GM21423 (cell line): ENCODE measurements around the gene TDRD1.

Source experiments
- ATAC-seq: cut with Tn5 transposase; IDR thresholded peaks from one replicate; pipeline ENCODE4 v1.9.1; 2021; ENCODE audit warnings: mild to moderate bottlenecking, moderate library complexity; ENCODE audit not compliant: unreplicated experiment

The TDRD1 gene

DNA sequence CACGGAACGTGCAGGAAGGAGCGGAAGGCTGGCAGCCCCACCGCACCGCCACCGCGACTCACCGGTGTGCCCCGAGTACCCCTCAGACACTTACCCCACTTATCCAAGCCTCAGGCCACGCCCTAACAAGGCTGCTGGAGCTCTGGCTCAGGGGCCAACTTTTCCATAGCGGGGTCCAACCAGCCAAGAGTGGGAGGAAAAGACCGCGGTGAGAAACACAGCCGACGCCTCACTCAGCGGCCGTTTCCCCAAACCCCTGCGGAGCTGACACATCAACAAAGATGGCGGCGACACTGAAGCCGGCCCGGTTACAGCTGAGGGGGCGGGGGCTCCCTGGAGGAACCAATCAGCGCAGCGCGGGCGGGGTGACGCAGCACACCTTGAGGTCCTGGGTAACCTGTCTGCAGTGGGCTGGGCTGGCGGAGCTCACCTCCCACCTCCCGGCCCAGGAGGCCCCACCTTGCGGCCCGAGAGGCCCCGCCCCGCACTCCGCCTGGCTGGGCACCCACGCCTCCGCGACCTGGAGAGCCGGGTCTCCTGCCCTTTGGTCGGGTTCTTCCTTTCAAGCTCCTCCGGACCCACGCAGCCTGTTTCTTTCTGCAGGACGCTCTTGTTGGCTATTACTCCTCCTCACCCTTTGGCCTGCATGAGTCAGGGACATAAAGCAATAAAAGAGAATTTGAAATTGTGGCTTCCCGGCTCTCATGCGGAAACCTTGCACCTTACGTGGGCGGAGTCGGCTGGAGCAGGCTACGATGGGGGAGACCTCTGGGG, 5.0 kb upstream of the TDRD1 start, which contains the start of gene CCDC186:
Gene CCDC186, minus strand, starts transcription at position 283 of the 774 bp plus-strand sequence. CDS start 10,935 bp downstream, outside the sequence.
- ATAC-seq, result peak; percentile 99

- ATAC-seq, result peak; percentile 3
Measured at GRCh38 chr10:114174695-114175188, 4.4 kb upstream of the TDRD1 start.

- ATAC-seq, result no peak
Measured at GRCh38 chr10:114175667-114176066, 3.5 kb upstream of the TDRD1 start.

DNA sequence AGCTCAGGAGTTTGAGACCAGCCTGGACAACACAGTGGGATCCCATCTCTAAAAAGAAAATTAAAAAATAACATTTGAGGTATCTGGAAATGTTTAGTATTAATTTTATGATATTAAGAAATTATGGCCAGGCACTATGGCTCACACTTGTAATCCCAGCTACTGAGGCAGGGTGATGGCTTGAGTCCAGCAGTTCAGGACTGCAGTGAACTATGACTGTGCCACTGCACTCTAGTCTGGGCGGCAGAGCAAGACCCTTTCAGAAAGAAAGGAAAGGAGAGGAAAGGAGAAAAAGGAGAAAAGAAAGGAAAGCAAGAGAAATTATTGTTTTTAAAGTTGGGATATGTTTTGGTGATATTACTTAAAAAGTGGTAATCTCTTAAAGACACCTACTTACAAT, 2.6 kb upstream of the TDRD1 start:
- no peak for ATAC-seq

GRCh38 chr10:114179747-114180146, 594 bp downstream of the TDRD1 start:
- ATAC-seq, result no peak

DNA sequence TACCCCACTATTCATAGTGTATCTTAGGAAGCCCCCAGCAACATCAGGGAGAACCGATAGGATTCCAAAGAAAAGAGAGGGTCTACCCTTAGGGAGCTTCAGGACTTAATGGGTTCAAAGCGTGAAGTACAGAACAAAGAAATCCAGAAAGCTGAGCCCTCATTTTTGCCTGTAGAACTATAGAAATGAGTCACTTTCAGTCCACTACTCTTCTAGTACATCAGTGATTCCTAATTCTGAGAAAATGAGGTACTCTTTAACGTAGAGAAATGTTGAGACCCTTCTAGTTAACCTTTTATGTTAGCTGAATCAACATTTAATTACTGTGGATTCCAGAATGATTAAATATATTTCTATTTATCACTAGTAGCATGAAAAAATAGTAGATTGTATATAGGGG, 1.8 kb downstream of the TDRD1 start:
- no peak for ATAC-seq

- ATAC-seq, result no peak
Measured at GRCh38 chr10:114181971-114182370, 2.8 kb downstream of the TDRD1 start.

GRCh38 chr10:114183563-114183962, 4.4 kb downstream of the TDRD1 start:
- no peak for ATAC-seq

GRCh38 chr10:114184276-114184675, 5.1 kb downstream of the TDRD1 start:
- ATAC-seq, result no peak

GRCh38 chr10:114188001-114188400, 8.8 kb downstream of the TDRD1 start:
- ATAC-seq, result peak; percentile 70

DNA sequence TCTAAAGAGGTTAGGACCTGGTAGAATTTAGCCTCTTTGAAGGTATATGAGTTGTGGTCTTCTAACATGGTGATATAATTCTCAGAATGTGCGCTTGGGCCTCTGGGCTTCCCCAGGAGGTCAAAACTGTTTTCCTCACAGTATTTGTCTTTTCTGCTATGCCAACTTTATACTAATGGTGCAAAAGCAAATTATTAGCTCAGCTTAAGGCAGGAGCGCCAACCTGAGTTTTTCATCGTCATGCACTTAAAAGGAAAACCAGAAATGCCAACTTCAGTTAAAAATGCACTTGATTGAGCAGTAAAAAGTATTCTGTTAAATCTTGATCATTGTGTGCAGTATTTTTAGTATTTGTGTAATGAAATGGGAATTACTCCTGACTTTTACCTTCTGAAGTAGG, 9.7 kb downstream of the TDRD1 start:
- no peak for ATAC-seq

DNA sequence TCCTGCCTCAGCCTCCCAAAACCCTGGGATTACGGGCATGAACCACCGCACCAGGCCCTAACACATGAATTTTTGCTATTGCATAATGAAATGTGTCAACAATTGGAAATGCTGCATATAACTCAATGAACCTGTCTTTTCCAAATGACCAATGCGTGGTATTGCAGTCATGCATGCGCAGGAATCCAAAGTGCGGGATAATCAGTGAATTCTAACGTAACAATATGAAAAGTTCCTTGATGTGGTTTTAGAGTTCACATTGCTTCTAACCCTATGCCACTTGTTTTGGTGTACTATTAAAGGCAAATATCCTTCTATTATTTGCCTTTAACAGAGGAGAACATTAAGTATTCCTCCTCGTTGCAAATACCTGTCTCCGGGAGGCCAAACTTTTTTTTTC, 10.5 kb downstream of the TDRD1 start:
- ATAC-seq, result no peak

DNA sequence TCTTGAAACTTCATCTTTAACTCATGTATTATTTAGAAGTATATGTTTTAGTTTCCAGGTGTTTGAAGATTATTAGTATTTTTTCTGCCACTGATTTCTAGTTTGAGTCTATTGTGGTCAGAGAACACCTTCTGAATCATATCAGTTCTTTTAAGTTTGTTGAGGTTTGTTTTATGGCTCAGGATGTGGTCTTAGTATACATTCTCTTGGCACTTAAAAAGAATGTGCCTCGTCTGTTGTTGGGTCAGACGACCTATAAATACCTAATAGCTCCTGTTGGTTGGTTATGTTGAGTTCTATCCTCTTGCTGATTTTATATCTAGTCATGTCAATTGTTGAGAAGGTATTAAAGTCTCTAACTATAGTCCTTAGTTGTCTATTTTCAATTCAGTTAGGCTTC, 15.9 kb downstream of the TDRD1 start:
- peak; percentile 90 for ATAC-seq

DNA sequence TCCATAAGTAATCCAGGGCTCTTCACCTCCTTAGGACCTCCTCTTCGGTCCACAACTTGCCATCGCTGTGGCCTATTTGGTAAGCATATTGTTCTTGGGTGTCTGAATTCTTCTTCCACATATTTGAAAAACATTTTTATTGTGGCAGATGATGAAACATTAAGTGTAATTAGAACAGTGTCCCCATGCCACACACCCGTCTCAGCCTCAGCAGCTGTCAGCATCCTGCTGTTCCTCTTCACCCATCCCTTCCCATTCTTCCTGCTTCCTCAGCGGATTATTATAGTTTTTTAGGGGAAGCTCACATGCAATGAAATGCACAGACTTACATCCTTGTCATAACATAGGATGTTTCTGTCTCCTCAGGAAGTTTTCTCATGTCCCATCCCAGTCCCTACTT, 20.1 kb downstream of the TDRD1 start:
- ATAC-seq, result no peak

- ATAC-seq, result no peak
Measured at GRCh38 chr10:114202812-114203211, 23.7 kb downstream of the TDRD1 start.

DNA sequence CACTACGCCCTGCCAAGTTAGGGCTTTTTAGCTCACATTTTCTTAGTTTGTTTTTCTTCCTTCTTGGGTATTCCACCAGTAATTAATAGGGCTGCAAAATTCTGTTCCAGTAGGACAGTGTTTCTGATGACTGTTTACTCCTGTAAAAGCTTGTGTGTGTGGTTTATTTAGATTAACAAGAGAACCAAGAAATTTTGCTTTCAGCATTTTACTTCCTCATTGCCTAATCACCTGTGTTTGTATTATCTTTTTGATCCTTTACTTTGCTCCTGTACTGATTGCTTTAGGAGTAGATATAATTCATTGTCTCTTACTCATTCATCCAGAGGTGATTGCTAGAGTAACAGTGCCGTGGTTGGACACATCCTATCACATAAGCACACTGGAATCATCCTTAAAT, 27.7 kb downstream of the TDRD1 start:
- ATAC-seq, result no peak

GRCh38 chr10:114207349-114207748, 28.2 kb downstream of the TDRD1 start:
- ATAC-seq, result no peak

DNA sequence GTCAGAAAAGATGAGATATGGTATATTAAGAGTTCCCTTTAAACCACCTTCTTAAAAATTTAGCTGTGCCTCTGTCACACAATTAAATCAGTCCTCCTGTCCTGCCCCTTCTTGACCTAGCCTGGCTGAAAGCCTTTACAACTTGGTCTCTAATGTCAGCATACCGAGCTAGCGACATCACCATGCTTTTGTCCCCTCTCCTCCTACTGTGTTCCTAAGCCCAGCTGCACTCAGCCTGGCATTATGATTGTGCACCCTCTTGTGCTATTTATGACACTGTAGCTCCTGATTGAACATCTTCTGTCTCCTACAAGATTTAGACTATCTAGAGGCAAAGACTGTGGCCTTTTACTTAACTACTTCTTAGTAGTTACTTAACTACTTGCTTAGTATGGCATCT, 29.2 kb downstream of the TDRD1 start:
- no peak for ATAC-seq

GRCh38 chr10:114212153-114212552, 33.0 kb downstream of the TDRD1 start:
- ATAC-seq, result no peak

DNA sequence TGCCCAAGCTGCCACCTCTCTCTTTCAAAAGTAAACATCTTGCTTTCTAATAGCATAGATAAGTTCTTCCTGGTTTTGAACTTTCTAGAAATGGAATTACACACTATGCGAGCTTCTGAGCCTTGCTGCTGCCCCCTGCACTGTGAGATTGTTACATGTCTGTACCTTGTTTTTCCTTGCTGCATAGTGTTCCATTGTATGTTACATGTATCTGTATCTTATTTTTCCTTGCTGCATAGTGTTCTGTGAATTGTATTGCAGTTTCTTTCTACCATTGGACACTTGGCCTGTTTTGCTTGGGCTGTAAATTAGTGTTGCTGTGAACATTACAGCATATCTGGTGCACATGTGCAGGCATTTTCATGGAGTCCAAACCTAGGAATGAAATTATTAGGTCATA, 35.9 kb downstream of the TDRD1 start:
- no peak for ATAC-seq

DNA sequence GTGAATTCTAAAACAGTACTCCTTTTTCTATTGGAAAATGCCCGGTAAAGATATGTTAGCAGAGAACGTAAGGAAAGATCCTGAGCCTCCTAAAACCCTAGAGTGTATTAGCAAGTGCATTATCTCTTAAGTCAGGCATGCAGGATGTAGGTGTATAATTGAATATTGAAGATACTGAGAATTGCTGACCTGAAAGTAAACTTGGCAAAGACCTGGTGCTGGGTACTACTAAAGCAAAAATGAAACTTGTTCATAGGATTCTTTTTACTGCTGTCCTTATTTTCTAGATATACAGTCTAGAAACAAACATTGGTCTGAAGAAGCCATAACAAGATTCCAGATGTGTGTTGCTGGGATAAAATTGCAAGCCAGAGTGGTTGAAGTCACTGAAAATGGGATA, 41.1 kb downstream of the TDRD1 start:
- ATAC-seq, result no peak

GRCh38 chr10:114221235-114221634, 42.1 kb downstream of the TDRD1 start:
- ATAC-seq, result no peak

GRCh38 chr10:114223066-114223465, 43.9 kb downstream of the TDRD1 start:
- no peak for ATAC-seq
